CD4-positive, alpha-beta T cell (primary cell): ENCODE results near the gene TM4SF18. TPM values are rescaled to one million over a fixed set of nuclear protein-coding genes. Genes with fewer than 3 reads are reported as not detected.

ENCODE experiments used
- ATAC-seq: fragments of 200-7000 bp; cut with Tn5 transposase; one replicate; pipeline ENCODE4 v1.10.0; 2022; ENCODE audit warnings: mild to moderate bottlenecking; ENCODE audit not compliant: poor library complexity
- CTCF ChIA-PET: fragments of 350-600 bp; sonication (Branson Sonifier 250); formaldehyde crosslinking; loops from one replicate; lab custom pipeline; 2021; ENCODE audit warnings: antibody characterized with exemption, inconsistent platforms; lab: Charles Lee
- POLR2A ChIA-PET: fragments of 350-600 bp; sonication (Branson Sonifier 250); formaldehyde crosslinking; loops from one replicate; lab custom pipeline; 2021; ENCODE audit warnings: antibody characterized with exemption, inconsistent platforms; lab: Charles Lee
- DNase-seq, 14 experiments: peaks; one replicate each; pipeline ENCODE4 v3.0.0-alpha.2; 2013 to 2020; ENCODE audit warnings: mixed read lengths in 2 of 14
- H3K27ac ChIP-seq, 2 donors: one replicate each; pipeline versions ENCODE4 v1.5.1 to v1.7.0; 2013; ENCODE audit warnings: low read length in 2 of 2, low read depth in 1 of 2, mild to moderate bottlenecking in 1 of 2
- H3K27me3 ChIP-seq, 2 experiments: 1 replicate in 1 of 2; 2 replicates in 1 of 2; pipeline versions ENCODE4 v1.6.1 to v1.7.0; 2013; ENCODE audit warnings: low read length in 2 of 2, control low read depth in 1 of 2, mild to moderate bottlenecking in 1 of 2, moderate library complexity in 1 of 2; ENCODE audit not compliant: insufficient read depth in 2 of 2, control insufficient read depth in 1 of 2
- H3K36me3 ChIP-seq: one replicate; pipeline ENCODE4 v1.6.1; 2013; ENCODE audit warnings: low read length, control low read depth; ENCODE audit not compliant: insufficient read depth
- H3K4me1 ChIP-seq: one replicate; pipeline ENCODE4 v1.6.1; 2013; ENCODE audit warnings: low read length, control low read depth; ENCODE audit not compliant: insufficient read depth
- H3K4me3 ChIP-seq: one replicate; pipeline ENCODE4 v1.5.1; 2013; ENCODE audit warnings: mild to moderate bottlenecking, low read length, moderate library complexity
- H3K9me3 ChIP-seq, 2 experiments: 1 replicate in 1 of 2; 2 replicates in 1 of 2; pipeline versions ENCODE4 v1.6.1 to v1.7.0; 2013; ENCODE audit warnings: low read length in 2 of 2, mild to moderate bottlenecking in 2 of 2, control low read depth in 1 of 2, moderate library complexity in 1 of 2; ENCODE audit not compliant: control insufficient read depth in 1 of 2, insufficient read depth in 1 of 2
- H3K27ac Mint-ChIP-seq: one replicate; pipeline ENCODE4 v1.8.0; 2020; ENCODE audit warnings: mixed read lengths
- H3K27me3 Mint-ChIP-seq: one replicate; pipeline ENCODE4 v1.8.0; 2021; ENCODE audit warnings: mixed read lengths
- H3K36me3 Mint-ChIP-seq: one replicate; pipeline ENCODE4 v1.8.0; 2021; ENCODE audit warnings: low read depth, mixed read lengths
- H3K4me1 Mint-ChIP-seq: one replicate; pipeline ENCODE4 v1.8.0; 2021; ENCODE audit warnings: low read depth, mixed read lengths
- H3K4me3 Mint-ChIP-seq: one replicate; pipeline ENCODE4 v1.8.0; 2020; ENCODE audit warnings: mild to moderate bottlenecking, mixed read lengths
- H3K9me3 Mint-ChIP-seq: one replicate; pipeline ENCODE4 v1.8.0; 2020; ENCODE audit warnings: mixed read lengths
- CTCF ChIP-seq: fragments of 200-600 bp; IDR thresholded peaks from one replicate; pipeline ENCODE4 v1.8.0; 2022; ENCODE audit warnings: antibody characterized with exemption, mild to moderate bottlenecking
- intact Hi-C, 2 experiments: fragments of 100-400 bp; cut with DNase I in 1 of 2; cut with micrococcal nuclease in 1 of 2; formaldehyde crosslinking; loops; one replicate each; pipeline versions ENCODE4 v1.15.1 to v1.9.0; 2023 to 2025; cut with DNase I, micrococcal nuclease
- total RNA-seq, 174 experiments: library from RNA in 2 of 174; stranded (reverse) in 2 of 174; gene quantifications; one replicate each; pipeline ENCODE4 v1.2.3 and lab custom pipeline; 2021 to 2026

TM4SF18 gene
- total RNA-seq, 2 experiments from 2014 or later = not detected

- Mint-ChIP-seq H3K4me1 (no peaks in the 10 kb centered on the region), H3K27ac (no peak overlapping the region), H3K4me3 (no peak overlapping the region), H3K9me3 (no peaks in the 10 kb centered on the region), H3K36me3 (no peaks in the 10 kb centered on the region), H3K27me3 (peaks cover 20% of the 10 kb centered on the region)
- no peak for TF ChIP-seq CTCF
- CTCF ChIA-PET = no interaction called here
- Histone ChIP-seq H3K27me3 (no peaks in the 10 kb centered on the region), H3K27ac (no peak overlapping the region), H3K4me3 (no peak overlapping the region), H3K36me3 (no peaks in the 10 kb centered on the region), H3K4me1 (no peaks in the 10 kb centered on the region), H3K9me3 (no peaks in the 10 kb centered on the region)
- intact Hi-C loops = no loop called here
- no peak for ATAC-seq
- DNase-seq = no peak
- POLR2A ChIA-PET = no interaction called here
Observed at GRCh38 chr3:149316437-149316836, 17.0 kb downstream of the TM4SF18 start.

- Histone ChIP-seq H3K9me3 (no peaks in the 10 kb centered on the region), H3K27me3 (no peaks in the 10 kb centered on the region), H3K4me1 (no peaks in the 10 kb centered on the region), H3K36me3 (no peaks in the 10 kb centered on the region), H3K4me3 (no peak overlapping the region), H3K27ac (no peak overlapping the region)
- TF ChIP-seq CTCF = no peak
- Mint-ChIP-seq H3K4me3 (no peak overlapping the region), H3K27me3 (peaks cover 24% of the 10 kb centered on the region), H3K36me3 (no peaks in the 10 kb centered on the region), H3K9me3 (no peaks in the 10 kb centered on the region), H3K27ac (no peak overlapping the region), H3K4me1 (no peaks in the 10 kb centered on the region)
- CTCF ChIA-PET = no interaction called here
- intact Hi-C loops = no loop called here
- ATAC-seq = no peak
- DNase-seq = no peak
- POLR2A ChIA-PET = no interaction called here
Observed at GRCh38 chr3:149315694-149316093, 17.7 kb downstream of the TM4SF18 start.

GRCh38 chr3:149314807-149315578 lies 18.4 kb downstream of the TM4SF18 start:
- H3K27ac Mint-ChIP-seq = no peak overlapping the region
- Histone ChIP-seq H3K4me3 (no peak overlapping the region), H3K9me3 (no peaks in the 10 kb centered on the region), H3K27me3 (no peaks in the 10 kb centered on the region), H3K36me3 (no peaks in the 10 kb centered on the region), H3K27ac (no peak overlapping the region), H3K4me1 (no peaks in the 10 kb centered on the region)
- ChIA-PET CTCF (no interaction called here), POLR2A (no interaction called here)
- no peaks in the 10 kb centered on the region for H3K4me1 Mint-ChIP-seq
- no peak for ATAC-seq
- TF ChIP-seq CTCF = no peak
- H3K36me3 Mint-ChIP-seq = no peaks in the 10 kb centered on the region
- peaks cover 31% of the 10 kb centered on the region for H3K27me3 Mint-ChIP-seq
- H3K4me3 Mint-ChIP-seq = no peak overlapping the region
- no peaks in the 10 kb centered on the region for H3K9me3 Mint-ChIP-seq
- intact Hi-C loops = no loop called here
- DNase-seq = no peak
